ENCODE data around the gene IL24. TPM values are rescaled to one million over a fixed set of nuclear protein-coding genes. Genes with fewer than 3 reads are reported as not detected.

Gene IL24
- total and polyA plus RNA-seq, 10 of the 15 experiments (the other 5 are each of a cell fraction or from before 2014, with no cell fraction given) = 0.05 to 19.8 (median 0.35) TPM; not detected in 1

DNA sequence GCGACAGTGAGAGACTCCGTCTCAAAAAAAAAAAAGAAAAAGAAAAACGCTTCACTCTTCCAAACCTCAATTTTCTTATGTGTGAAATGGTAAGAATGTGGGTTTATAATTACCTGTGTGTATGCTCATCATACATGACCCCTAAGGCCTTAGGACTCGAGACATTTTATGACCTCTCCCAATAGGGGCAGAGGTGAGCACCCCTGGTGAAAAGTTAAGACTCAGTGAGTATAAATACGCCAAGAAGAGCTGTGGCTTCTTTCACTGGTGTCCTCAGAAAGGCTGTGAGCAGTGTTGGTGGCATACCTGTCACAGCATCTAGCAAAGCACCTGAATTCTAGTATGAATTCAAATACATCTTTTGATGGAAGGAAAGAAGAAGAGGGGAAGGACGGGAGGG lies 32.3 kb downstream of the IL24 start:
- Histone ChIP-seq H3K4me2 (ENCODE audit: control insufficient read depth, insufficient read depth) (peak overlapping the region; percentile 93), H3K4me3 (peak overlapping the region; percentile 64; the same call in 1 of the 2 replicates), H3K27me3 (replicated peaks in 1 of 2; ENCODE audit: control insufficient read depth in 2 of 2, insufficient read depth in 2 of 2, low read length in 1 of 2) (no peaks in the 10 kb centered on the region), H3K79me2 (ENCODE audit: control insufficient read depth, insufficient read depth, low read length) (no peaks in the 10 kb centered on the region), H2AFZ (ENCODE audit: control insufficient read depth, low read depth, low read length) (no peak overlapping the region), H3K36me3 (ENCODE audit: control insufficient read depth in 2 of 2, insufficient read depth in 2 of 2, low read length in 1 of 2) (no peaks in the 10 kb centered on the region), H3K27ac (ENCODE audit: control insufficient read depth, insufficient read depth) (peak overlapping the region; percentile 99), H4K20me1 (ENCODE audit: control insufficient read depth, insufficient read depth) (no peaks in the 10 kb centered on the region), H3K4me1 (ENCODE audit: control insufficient read depth, insufficient read depth, low read length) (peaks cover 57% of the 10 kb centered on the region), H3K9me3 (replicated peaks; ENCODE audit: control insufficient read depth, insufficient read depth, low read length) (no peaks in the 10 kb centered on the region), H3K9ac (ENCODE audit: control insufficient read depth, insufficient read depth, low read length) (peak overlapping the region; percentile 86)
- no TSS peak for BruUV-seq (replicated peaks)
- peak; percentile 4; the same call in 2 of the 3 replicates for ATAC-seq
- in situ Hi-C loops (cut with MboI) (loop anchor here (10.0 kb wide), 1 partner anchor 405 kb away; no protein-coding TSS in a partner anchor), intact Hi-C loops (cut with micrococcal nuclease; ENCODE audit: unreplicated experiment) (no loop called here)
- 61% methylated on average over 4 of the region's 6 CpGs for WGBS (ENCODE audit: insufficient coverage, insufficient replicate concordance, low lambda C conversion rate, missing lambda C conversion rate)
- FAIRE-seq = no peak
- DNase-seq (ENCODE audit: low read depth, low spot score) = no peak
- SMC1A ChIA-PET (ENCODE audit: uncharacterized antibody, unreplicated experiment) = interaction anchor here (0.6 to 10.3 kb wide), 5 partner anchors 12 to 123 kb away, joined by 3 to 431 read pairs (median 85); partner anchors contain the start of genes FCAMR and FCMR
- POLR2A ChIA-PET = interaction anchor here (0.7 to 13.3 kb wide), 5 partner anchors 13 to 159 kb away, joined by 3 to 222 read pairs (median 7); partner anchors contain the start of genes FCAMR, FCMR and IL19
- RAD21 ChIA-PET (ENCODE audit: unreplicated experiment) = interaction anchor here (1.4 to 13.5 kb wide), 3 partner anchors 12 to 161 kb away, joined by 3 to 371 read pairs (median 192); partner anchors contain the start of gene FCMR
- CTCF ChIA-PET = interaction anchor here (0.6 to 13.5 kb wide), 4 partner anchors 12 to 162 kb away, joined by 3 to 643 read pairs (median 219); partner anchors contain the start of genes FCAMR and FCMR
- no peak for TF ChIP-seq SMAD5 (IDR thresholded peaks at IDR 0.05; ENCODE audit: low read depth)
- TF ChIP-seq, protein P1, sequence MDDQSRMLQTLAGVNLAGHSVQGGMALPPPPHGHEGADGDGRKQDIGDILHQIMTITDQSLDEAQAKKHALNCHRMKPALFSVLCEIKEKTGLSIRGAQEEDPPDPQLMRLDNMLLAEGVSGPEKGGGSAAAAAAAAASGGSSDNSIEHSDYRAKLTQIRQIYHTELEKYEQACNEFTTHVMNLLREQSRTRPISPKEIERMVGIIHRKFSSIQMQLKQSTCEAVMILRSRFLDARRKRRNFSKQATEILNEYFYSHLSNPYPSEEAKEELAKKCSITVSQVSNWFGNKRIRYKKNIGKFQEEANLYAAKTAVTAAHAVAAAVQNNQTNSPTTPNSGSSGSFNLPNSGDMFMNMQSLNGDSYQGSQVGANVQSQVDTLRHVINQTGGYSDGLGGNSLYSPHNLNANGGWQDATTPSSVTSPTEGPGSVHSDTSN (IDR thresholded peaks at IDR 0.05; ENCODE audit: insufficient replicate concordance, low read depth, low read length) = no peak
- no peak for TF ChIP-seq BCL11A (IDR thresholded peaks at IDR 0.05; ENCODE audit: low read depth, low read length)
- TF ChIP-seq HDAC2 (IDR thresholded peaks at IDR 0.05) = no peak
- no peak for TF ChIP-seq SPI1 (IDR thresholded peaks at IDR 0.05; ENCODE audit: borderline replicate concordance, insufficient read depth, low read depth, low read length)
- peak; percentile 59; the same call in 1 of the 2 replicates for TF ChIP-seq NR2F1 (conservative IDR thresholded peaks at IDR 0.05)
- TF ChIP-seq, protein P2, sequence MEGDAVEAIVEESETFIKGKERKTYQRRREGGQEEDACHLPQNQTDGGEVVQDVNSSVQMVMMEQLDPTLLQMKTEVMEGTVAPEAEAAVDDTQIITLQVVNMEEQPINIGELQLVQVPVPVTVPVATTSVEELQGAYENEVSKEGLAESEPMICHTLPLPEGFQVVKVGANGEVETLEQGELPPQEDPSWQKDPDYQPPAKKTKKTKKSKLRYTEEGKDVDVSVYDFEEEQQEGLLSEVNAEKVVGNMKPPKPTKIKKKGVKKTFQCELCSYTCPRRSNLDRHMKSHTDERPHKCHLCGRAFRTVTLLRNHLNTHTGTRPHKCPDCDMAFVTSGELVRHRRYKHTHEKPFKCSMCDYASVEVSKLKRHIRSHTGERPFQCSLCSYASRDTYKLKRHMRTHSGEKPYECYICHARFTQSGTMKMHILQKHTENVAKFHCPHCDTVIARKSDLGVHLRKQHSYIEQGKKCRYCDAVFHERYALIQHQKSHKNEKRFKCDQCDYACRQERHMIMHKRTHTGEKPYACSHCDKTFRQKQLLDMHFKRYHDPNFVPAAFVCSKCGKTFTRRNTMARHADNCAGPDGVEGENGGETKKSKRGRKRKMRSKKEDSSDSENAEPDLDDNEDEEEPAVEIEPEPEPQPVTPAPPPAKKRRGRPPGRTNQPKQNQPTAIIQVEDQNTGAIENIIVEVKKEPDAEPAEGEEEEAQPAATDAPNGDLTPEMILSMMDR (IDR thresholded peaks at IDR 0.05 in 2 of 3, conservative IDR thresholded peaks at IDR 0.05 in 1 of 3; ENCODE audit: control insufficient read depth in 2 of 3, extremely low read depth in 1 of 3, insufficient read depth in 1 of 3, low read depth in 3 of 3, low read length in 3 of 3) = peak in 2 of 3 experiments; percentile 25 to 42; a peak in 1 of 6 replicates
- TF ChIP-seq RAD21 (IDR thresholded peaks at IDR 0.05; ENCODE audit: insufficient read depth, low read depth, low read length) = peak; percentile 30
- no peak for TF ChIP-seq TCF7 (IDR thresholded peaks at IDR 0.05; ENCODE audit: borderline replicate concordance)
- peak; percentile 25; the same call in 1 of the 2 replicates for TF ChIP-seq NR2C1 (IDR thresholded peaks at IDR 0.05)
- TF ChIP-seq CHD2 (IDR thresholded peaks at IDR 0.05; ENCODE audit: borderline replicate concordance, low read depth, low read length) = no peak
- no peak for TF ChIP-seq JUNB (IDR thresholded peaks at IDR 0.05)
- no peak for TF ChIP-seq E2F4 (IDR thresholded peaks at IDR 0.05; ENCODE audit: low read depth, low read length)
- 0 out of 2 replicates have a peak, but pooled peaks have one; percentile 25 for TF ChIP-seq TAF1 (IDR thresholded peaks at IDR 0.05; ENCODE audit: borderline replicate concordance, low read depth, low read length)
- no peak for TF ChIP-seq CREB1 (IDR thresholded peaks at IDR 0.05; ENCODE audit: low read depth)
- TF ChIP-seq CEBPB (IDR thresholded peaks at IDR 0.05; ENCODE audit: borderline replicate concordance in 1 of 2, low read depth in 2 of 2, low read length in 2 of 2) = no peak
